ENCODE measurements around the gene MUC7. TPM values are rescaled to one million over a fixed set of nuclear protein-coding genes. Genes with fewer than 3 reads are reported as not detected.

Gene MUC7
- not detected in 2 replicates for total RNA-seq

DNA sequence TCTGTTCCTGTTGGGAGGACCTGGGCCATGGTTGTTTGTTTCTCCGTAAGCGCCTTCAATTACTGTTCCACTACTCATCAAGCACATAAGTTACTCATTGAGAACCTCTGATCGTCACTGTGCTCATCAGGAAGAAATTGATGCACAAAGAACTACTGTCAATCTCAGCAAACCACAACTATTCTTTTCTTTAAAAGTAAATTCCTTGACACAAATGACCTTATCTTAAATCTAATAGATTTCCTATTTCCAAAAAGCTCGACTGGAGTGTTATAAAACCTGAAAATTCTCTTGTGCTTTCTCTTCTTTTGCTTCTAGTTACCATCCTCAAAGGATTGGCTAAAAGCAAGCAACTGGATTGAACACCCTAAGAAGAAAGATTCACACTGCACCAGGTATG lies at the start of gene MUC7:
TSS of gene MUC7 (plus strand) at position 301 of the 400 bp plus-strand sequence. CDS start 1,825 bp downstream, outside the sequence.

DNA sequence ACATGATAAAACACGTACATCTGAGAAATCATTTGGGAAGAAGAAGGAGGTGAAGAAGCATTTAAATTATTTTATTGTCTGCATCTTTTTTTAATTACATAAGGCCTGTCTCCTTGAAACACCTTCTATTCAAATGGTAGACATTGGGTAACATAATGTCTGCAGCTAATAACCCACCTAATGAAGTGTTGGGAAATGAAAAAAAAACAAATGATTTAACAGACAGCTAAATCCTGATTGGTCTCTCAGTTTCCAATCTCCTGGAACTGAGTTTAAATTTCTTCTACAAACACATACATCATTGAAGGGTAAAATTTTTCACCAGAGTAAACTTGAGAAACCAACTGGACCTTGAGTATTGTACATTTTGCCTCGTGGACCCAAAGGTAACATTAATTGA lies 46.3 kb downstream of the MUC7 start, which contains the start of gene AMTN:
TSS of gene AMTN (plus strand) at position 301 of the 400 bp plus-strand sequence. CDS start 209 bp downstream, outside the sequence.

Other genes starting within 250 kb of the MUC7 start
- not detected in 2 replicates for gene FDCSP, start 246.1 kb upstream of the MUC7 start, total RNA-seq
- not detected in 2 replicates for gene CSN3, start 229.6 kb upstream of the MUC7 start, total RNA-seq
- not detected in 2 replicates for gene CABS1, start 137.2 kb upstream of the MUC7 start, total RNA-seq
- not detected in 2 replicates for gene SMR3A, start 111.4 kb upstream of the MUC7 start, total RNA-seq
- not detected in 2 replicates for gene SMR3B, start 89.1 kb upstream of the MUC7 start, total RNA-seq
- gene OPRPN, start 74.3 kb upstream of the MUC7 start, total RNA-seq: not detected in 2 replicates
- gene AMTN, start 46.4 kb downstream of the MUC7 start, total RNA-seq: 0.15 and 0.23 TPM in 2 replicates
- gene AMBN, start 120.1 kb downstream of the MUC7 start, total RNA-seq: not detected in 2 replicates
- not detected in 2 replicates for gene ENAM, start 156.5 kb downstream of the MUC7 start, total RNA-seq
- not detected in 2 replicates for gene JCHAIN, start 194.3 kb downstream of the MUC7 start, total RNA-seq
- 12.6 and 26.6 TPM in 2 replicates for gene UTP3, start 216.3 kb downstream of the MUC7 start, total RNA-seq
- 15.6 and 20.9 TPM in 2 replicates for gene RUFY3, start 249.8 kb downstream of the MUC7 start, total RNA-seq